Measurements from ENCODE around the gene ERMN.

GRCh38 chr2:157303612-157304011 lies 22.0 kb downstream of the ERMN start:
- no peak for TF ChIP-seq CTCF (IDR thresholded peaks at IDR 0.05)
- TF ChIP-seq POLR2A (IDR thresholded peaks at IDR 0.05) = no peak
